HG03175 (cell line): Measurements from ENCODE around the gene ARPC3.
"Not testable (repeated sequence)": the region's sequence is repeated elsewhere in the genome, so short reads cannot be mapped to it uniquely, and the experiment has no call there.

Experiments used
- ATAC-seq: cut with Tn5 transposase; IDR thresholded peaks from one replicate; pipeline ENCODE4 v1.9.1; 2021; ENCODE audit warnings: mild to moderate bottlenecking, moderate library complexity; ENCODE audit not compliant: unreplicated experiment

ARPC3 gene

GRCh38 chr12:110449799-110450497 is at the start of gene ARPC3:
Gene ARPC3 (minus strand): TSS chr12:110450337. CDS start chr12:110450260, 77 bp downstream.
- peak; percentile 94 for ATAC-seq

- ATAC-seq = no peak
Observed at GRCh38 chr12:110498984-110499706, 49.0 kb upstream of the ARPC3 start.

- ATAC-seq = no peak
Observed at GRCh38 chr12:110475426-110475825, 25.3 kb upstream of the ARPC3 start.

- peak; percentile 72 for ATAC-seq
Observed at GRCh38 chr12:110468214-110469048, 18.3 kb upstream of the ARPC3 start, which contains the start of the genes FAM216A and GPN3. Gene FAM216A (plus strand): TSS chr12:110468845. CDS start chr12:110468876, 31 bp downstream. Gene GPN3 (minus strand): TSS chr12:110468257. CDS start chr12:110468203, 54 bp downstream.

- no peak for ATAC-seq
Observed at GRCh38 chr12:110467847-110468213, 17.7 kb upstream of the ARPC3 start.

- ATAC-seq = no peak
Observed at GRCh38 chr12:110466791-110467190, 16.7 kb upstream of the ARPC3 start.

- ATAC-seq = not testable (repeated sequence)
Observed at GRCh38 chr12:110465765-110466164, 15.6 kb upstream of the ARPC3 start.

GRCh38 chr12:110465024-110465423 is 14.9 kb upstream of the ARPC3 start:
- no peak for ATAC-seq

- not testable (repeated sequence) for ATAC-seq
Observed at GRCh38 chr12:110461189-110461588, 11.1 kb upstream of the ARPC3 start.

- no peak for ATAC-seq
Observed at GRCh38 chr12:110458756-110459155, 8.6 kb upstream of the ARPC3 start.

- no peak for ATAC-seq
Observed at GRCh38 chr12:110453569-110454296, 3.6 kb upstream of the ARPC3 start.

- no peak for ATAC-seq
Observed at GRCh38 chr12:110451263-110451662, 1.1 kb upstream of the ARPC3 start.

- ATAC-seq = no peak
Observed at GRCh38 chr12:110444455-110444854, 5.7 kb downstream of the ARPC3 start.

- ATAC-seq = no peak
Observed at GRCh38 chr12:110436231-110436630, 13.9 kb downstream of the ARPC3 start.

- ATAC-seq = no peak
Observed at GRCh38 chr12:110431957-110432587, 18.1 kb downstream of the ARPC3 start.

- ATAC-seq = not testable (repeated sequence)
Observed at GRCh38 chr12:110429676-110430075, 20.5 kb downstream of the ARPC3 start.

GRCh38 chr12:110426406-110426805 is 23.7 kb downstream of the ARPC3 start:
- ATAC-seq = no peak

GRCh38 chr12:110424237-110424636 is 25.9 kb downstream of the ARPC3 start:
- ATAC-seq = no peak

- ATAC-seq = no peak
Observed at GRCh38 chr12:110421701-110422100, 28.4 kb downstream of the ARPC3 start.

GRCh38 chr12:110421159-110421661 is 28.9 kb downstream of the ARPC3 start:
- no peak for ATAC-seq
